ENCODE data around the gene ITSN2.
"Not testable (repeated sequence)": the region's sequence is repeated elsewhere in the genome, so short reads cannot be mapped to it uniquely, and the experiment has no call there.

Gene ITSN2

DNA sequence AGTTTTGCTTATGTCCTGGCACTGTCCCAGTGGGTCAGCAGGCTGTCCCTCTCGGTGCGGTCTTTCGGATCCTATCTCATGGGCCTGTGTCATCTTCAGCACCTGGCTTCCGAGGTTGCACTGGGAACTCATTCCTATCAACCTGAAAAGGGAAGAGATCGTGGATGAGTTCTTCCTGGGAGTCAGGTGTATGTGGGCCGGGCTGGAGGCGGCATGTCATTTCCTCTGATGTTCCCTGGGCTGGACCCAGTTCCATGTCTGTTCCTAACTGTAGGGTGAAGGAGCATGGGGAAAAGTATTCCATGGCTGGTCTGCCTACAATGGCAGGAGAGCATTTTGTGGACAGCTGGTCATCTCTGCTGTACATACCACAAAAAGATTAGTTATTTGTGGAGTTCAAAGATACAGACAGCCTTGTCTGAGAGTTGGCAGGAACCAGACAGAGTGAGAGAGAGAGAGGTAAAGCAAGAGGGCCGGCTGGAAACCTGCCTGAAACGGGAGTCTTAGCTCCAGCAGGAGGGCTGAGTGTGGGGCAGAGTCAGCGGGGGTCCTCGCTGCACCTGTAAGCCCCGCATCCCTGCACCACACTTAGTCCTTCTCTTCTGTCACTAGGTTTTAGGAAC, 160.3 kb downstream of the ITSN2 start:
- H3K4me3 ChIP-seq (ENCODE audit: low read length in 2 of 2): no peak overlapping the region

DNA sequence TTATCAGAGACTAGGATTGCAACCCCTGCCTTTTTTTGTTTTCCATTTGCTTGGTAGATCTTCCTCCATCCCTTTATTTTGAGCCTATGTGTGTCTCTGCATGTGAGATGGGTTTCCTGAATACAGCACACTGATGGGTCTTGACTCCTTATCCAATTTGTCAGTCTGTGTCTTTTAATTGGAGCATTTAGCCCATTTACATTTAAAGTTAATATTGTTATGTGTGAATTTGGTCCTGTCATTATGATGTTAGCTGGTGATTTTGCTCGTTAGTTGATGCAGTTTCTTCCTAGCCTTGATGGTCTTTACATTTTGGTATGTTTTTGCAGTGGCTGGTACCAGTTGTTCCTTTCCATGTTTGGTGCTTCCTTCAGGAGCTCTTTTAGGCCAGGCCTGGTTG, 163.1 kb downstream of the ITSN2 start:
- not testable (repeated sequence) for H3K4me1 ChIP-seq (ENCODE audit: control insufficient read depth in 2 of 2, insufficient read depth in 2 of 2, low read length in 2 of 2); H3K27ac ChIP-seq (ENCODE audit: low read depth in 2 of 2, low read length in 2 of 2); H3K9me3 ChIP-seq (ENCODE audit: control insufficient read depth in 2 of 2, low read length in 2 of 2); H3K4me3 ChIP-seq (ENCODE audit: low read length in 2 of 2); H3K9ac ChIP-seq (ENCODE audit: low read depth in 1 of 2, low read length in 2 of 2); H3K36me3 ChIP-seq (ENCODE audit: control insufficient read depth in 2 of 2, insufficient read depth in 2 of 2, low read length in 2 of 2); H3K27me3 ChIP-seq (ENCODE audit: control insufficient read depth in 2 of 2, insufficient read depth in 2 of 2, low read length in 2 of 2)

More for the DNA sequence above, 160.3 kb downstream of the ITSN2 start:
- Histone ChIP-seq H3K9me3 (ENCODE audit: control insufficient read depth in 2 of 2, low read length in 2 of 2) (no peaks in the 10 kb centered on the region), H3K36me3 (ENCODE audit: control insufficient read depth in 2 of 2, insufficient read depth in 2 of 2, low read length in 2 of 2) (peaks cover 19 to 23% of the 10 kb centered on the region in 2 donors), H3K4me1 (ENCODE audit: control insufficient read depth in 2 of 2, insufficient read depth in 2 of 2, low read length in 2 of 2) (no peaks in the 10 kb centered on the region), H3K9ac (ENCODE audit: low read depth in 1 of 2, low read length in 2 of 2) (no peak overlapping the region), H3K27ac (ENCODE audit: low read depth in 2 of 2, low read length in 2 of 2) (no peak overlapping the region), H3K27me3 (ENCODE audit: control insufficient read depth in 2 of 2, insufficient read depth in 2 of 2, low read length in 2 of 2) (no peaks in the 10 kb centered on the region)

- H3K9me3 ChIP-seq (ENCODE audit: control insufficient read depth in 2 of 2, low read length in 2 of 2): no peaks in the 10 kb centered on the region
- H3K4me3 ChIP-seq (ENCODE audit: low read length in 2 of 2): no peak overlapping the region
- no peaks in the 10 kb centered on the region for H3K4me1 ChIP-seq (ENCODE audit: control insufficient read depth in 2 of 2, insufficient read depth in 2 of 2, low read length in 2 of 2)
- H3K27me3 ChIP-seq (ENCODE audit: control insufficient read depth in 2 of 2, insufficient read depth in 2 of 2, low read length in 2 of 2): no peaks in the 10 kb centered on the region
- H3K9ac ChIP-seq (ENCODE audit: low read depth in 1 of 2, low read length in 2 of 2): no peak overlapping the region
- no peaks in the 10 kb centered on the region for H3K36me3 ChIP-seq (ENCODE audit: control insufficient read depth in 2 of 2, insufficient read depth in 2 of 2, low read length in 2 of 2)
- no peak overlapping the region for H3K27ac ChIP-seq (ENCODE audit: low read depth in 2 of 2, low read length in 2 of 2)
Measured at GRCh38 chr2:24191848-24192247, 168.5 kb downstream of the ITSN2 start.

DNA sequence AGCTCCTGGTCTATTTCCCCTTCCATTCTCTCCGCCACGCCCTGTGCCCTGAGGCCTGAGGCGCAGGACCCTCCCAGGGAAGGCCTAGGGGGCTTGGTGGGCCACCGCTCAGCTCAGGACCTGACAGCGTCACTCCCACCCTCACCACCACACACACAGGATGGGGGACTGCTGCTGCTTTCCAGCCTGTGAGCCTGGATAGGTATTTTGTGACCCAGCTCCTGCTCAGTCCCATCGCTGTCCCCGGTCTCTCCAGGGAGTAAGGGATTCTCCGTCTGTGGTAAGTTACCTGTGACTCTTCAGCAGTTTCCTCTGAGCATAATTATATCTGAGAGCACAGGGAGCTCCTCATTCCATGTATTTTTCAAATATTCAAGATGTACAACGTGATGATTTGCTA, 169.2 kb downstream of the ITSN2 start:
- no peaks in the 10 kb centered on the region for H3K36me3 ChIP-seq (ENCODE audit: control insufficient read depth in 2 of 2, insufficient read depth in 2 of 2, low read length in 2 of 2)
- H3K27me3 ChIP-seq (ENCODE audit: control insufficient read depth in 2 of 2, insufficient read depth in 2 of 2, low read length in 2 of 2): no peaks in the 10 kb centered on the region
- no peaks in the 10 kb centered on the region for H3K4me1 ChIP-seq (ENCODE audit: control insufficient read depth in 2 of 2, insufficient read depth in 2 of 2, low read length in 2 of 2)

DNA sequence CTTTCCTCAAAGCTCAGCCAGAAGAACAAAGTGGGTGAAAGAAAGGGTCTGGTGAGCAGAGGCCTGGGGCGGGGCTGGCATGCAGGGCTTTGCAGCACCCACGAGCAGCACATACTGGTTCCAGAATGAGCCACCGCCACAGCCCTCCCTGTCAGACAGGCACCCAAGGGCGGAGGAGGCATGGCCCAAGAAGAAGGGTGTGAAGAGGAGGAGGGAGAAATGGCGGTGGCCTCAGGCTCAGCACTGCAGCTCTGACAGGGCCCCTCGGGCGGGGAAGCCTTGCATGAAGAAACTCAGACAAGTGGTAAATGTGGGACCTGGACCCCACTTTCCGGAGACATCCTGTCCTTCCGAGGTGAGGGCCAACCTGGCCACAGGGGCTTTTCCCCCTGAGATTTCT, 169.8 kb downstream of the ITSN2 start:
- no peaks in the 10 kb centered on the region for H3K36me3 ChIP-seq (ENCODE audit: control insufficient read depth in 2 of 2, insufficient read depth in 2 of 2, low read length in 2 of 2)
- H3K27me3 ChIP-seq (ENCODE audit: control insufficient read depth in 2 of 2, insufficient read depth in 2 of 2, low read length in 2 of 2): no peaks in the 10 kb centered on the region
- H3K4me3 ChIP-seq (ENCODE audit: low read length in 2 of 2): no peak overlapping the region
- no peak overlapping the region for H3K27ac ChIP-seq (ENCODE audit: low read depth in 2 of 2, low read length in 2 of 2)
- H3K9ac ChIP-seq (ENCODE audit: low read depth in 1 of 2, low read length in 2 of 2): no peak overlapping the region
- no peaks in the 10 kb centered on the region for H3K4me1 ChIP-seq (ENCODE audit: control insufficient read depth in 2 of 2, insufficient read depth in 2 of 2, low read length in 2 of 2)
- no peaks in the 10 kb centered on the region for H3K9me3 ChIP-seq (ENCODE audit: control insufficient read depth in 2 of 2, low read length in 2 of 2)

More for the DNA sequence above, 169.2 kb downstream of the ITSN2 start:
- Histone ChIP-seq H3K4me3 (ENCODE audit: low read length in 2 of 2) (no peak overlapping the region), H3K9me3 (ENCODE audit: control insufficient read depth in 2 of 2, low read length in 2 of 2) (no peaks in the 10 kb centered on the region), H3K9ac (ENCODE audit: low read depth in 1 of 2, low read length in 2 of 2) (no peak overlapping the region), H3K27ac (ENCODE audit: low read depth in 2 of 2, low read length in 2 of 2) (no peak overlapping the region)

- Histone ChIP-seq H3K27ac (ENCODE audit: low read depth in 2 of 2, low read length in 2 of 2) (no peak overlapping the region), H3K9ac (ENCODE audit: low read depth in 1 of 2, low read length in 2 of 2) (no peak overlapping the region), H3K36me3 (ENCODE audit: control insufficient read depth in 2 of 2, insufficient read depth in 2 of 2, low read length in 2 of 2) (no peaks in the 10 kb centered on the region), H3K9me3 (ENCODE audit: control insufficient read depth in 2 of 2, low read length in 2 of 2) (no peaks in the 10 kb centered on the region), H3K4me3 (ENCODE audit: low read length in 2 of 2) (no peak overlapping the region), H3K4me1 (ENCODE audit: control insufficient read depth in 2 of 2, insufficient read depth in 2 of 2, low read length in 2 of 2) (no peaks in the 10 kb centered on the region), H3K27me3 (ENCODE audit: control insufficient read depth in 2 of 2, insufficient read depth in 2 of 2, low read length in 2 of 2) (no peaks in the 10 kb centered on the region)
Measured at GRCh38 chr2:24189551-24189950, 170.8 kb downstream of the ITSN2 start.

DNA sequence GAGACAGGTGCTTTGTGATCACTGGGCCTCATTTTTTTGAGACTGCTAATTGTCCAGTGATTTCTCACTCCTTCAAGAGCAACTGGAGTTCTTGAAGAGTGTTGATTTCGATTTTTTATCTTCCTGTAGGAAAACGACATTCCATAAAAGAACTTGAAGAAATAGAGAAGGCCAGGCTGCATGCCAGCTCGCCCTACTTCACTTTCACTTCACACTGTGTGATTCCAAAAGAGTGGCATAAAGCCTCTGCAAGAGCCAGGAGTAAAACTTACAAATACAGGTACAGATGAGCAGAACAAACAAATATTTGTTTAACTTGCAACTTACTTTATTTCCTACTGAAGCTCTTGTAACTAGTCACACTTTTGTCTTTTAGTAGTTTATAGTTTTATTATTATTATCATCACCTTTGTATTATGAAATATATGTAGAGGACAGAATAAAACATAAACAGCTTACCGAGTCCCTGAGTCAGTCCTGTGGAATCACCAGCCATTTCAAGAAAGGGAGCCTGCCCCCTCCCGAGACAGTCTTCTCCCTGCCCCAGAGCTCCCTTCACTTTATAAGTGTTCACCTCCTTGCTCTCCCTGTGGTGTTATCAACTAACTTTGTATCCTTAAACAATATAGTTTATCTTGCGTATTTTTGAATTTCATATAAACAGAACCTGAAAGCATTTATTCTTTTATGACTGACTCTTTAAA, 176.8 kb downstream of the ITSN2 start:
- Histone ChIP-seq H3K27me3 (ENCODE audit: control insufficient read depth in 2 of 2, insufficient read depth in 2 of 2, low read length in 2 of 2) (no peaks in the 10 kb centered on the region), H3K9ac (ENCODE audit: low read depth in 1 of 2, low read length in 2 of 2) (no peak overlapping the region), H3K36me3 (ENCODE audit: control insufficient read depth in 2 of 2, insufficient read depth in 2 of 2, low read length in 2 of 2) (no peaks in the 10 kb centered on the region), H3K4me3 (ENCODE audit: low read length in 2 of 2) (no peak overlapping the region), H3K27ac (ENCODE audit: low read depth in 2 of 2, low read length in 2 of 2) (no peak overlapping the region), H3K9me3 (ENCODE audit: control insufficient read depth in 2 of 2, low read length in 2 of 2) (no peaks in the 10 kb centered on the region), H3K4me1 (ENCODE audit: control insufficient read depth in 2 of 2, insufficient read depth in 2 of 2, low read length in 2 of 2) (no peaks in the 10 kb centered on the region)

GRCh38 chr2:24182507-24182906, 177.8 kb downstream of the ITSN2 start:
- H3K27me3 ChIP-seq (ENCODE audit: control insufficient read depth in 2 of 2, insufficient read depth in 2 of 2, low read length in 2 of 2): no peaks in the 10 kb centered on the region
- no peaks in the 10 kb centered on the region for H3K9me3 ChIP-seq (ENCODE audit: control insufficient read depth in 2 of 2, low read length in 2 of 2)
- H3K27ac ChIP-seq (ENCODE audit: low read depth in 2 of 2, low read length in 2 of 2): no peak overlapping the region
- no peak overlapping the region for H3K4me3 ChIP-seq (ENCODE audit: low read length in 2 of 2)
- H3K9ac ChIP-seq (ENCODE audit: low read depth in 1 of 2, low read length in 2 of 2): no peak overlapping the region
- no peaks in the 10 kb centered on the region for H3K4me1 ChIP-seq (ENCODE audit: control insufficient read depth in 2 of 2, insufficient read depth in 2 of 2, low read length in 2 of 2)
- H3K36me3 ChIP-seq (ENCODE audit: control insufficient read depth in 2 of 2, insufficient read depth in 2 of 2, low read length in 2 of 2): no peaks in the 10 kb centered on the region

DNA sequence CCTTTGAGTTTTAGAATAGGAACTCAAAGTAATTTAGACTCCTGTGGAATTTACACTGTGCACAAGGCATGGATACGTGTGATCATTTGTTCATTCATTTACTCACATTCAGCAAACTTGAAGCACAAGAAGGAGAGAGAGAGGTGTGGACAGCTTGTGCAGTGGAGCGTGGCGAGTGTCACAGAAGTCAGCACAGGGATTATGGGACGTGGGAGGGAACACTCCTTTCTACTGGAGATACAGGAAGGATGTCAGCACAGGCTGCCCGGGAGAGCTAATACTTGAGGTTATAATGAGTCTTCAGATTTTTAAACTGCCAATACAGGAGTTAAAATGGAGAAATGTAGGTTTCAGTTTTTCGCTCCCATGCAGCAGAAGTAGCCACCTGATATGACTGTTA, 178.5 kb downstream of the ITSN2 start:
- H3K27ac ChIP-seq (ENCODE audit: low read depth in 2 of 2, low read length in 2 of 2): no peak overlapping the region
- no peak overlapping the region for H3K4me3 ChIP-seq (ENCODE audit: low read length in 2 of 2)
- no peaks in the 10 kb centered on the region for H3K36me3 ChIP-seq (ENCODE audit: control insufficient read depth in 2 of 2, insufficient read depth in 2 of 2, low read length in 2 of 2)
- H3K9me3 ChIP-seq (ENCODE audit: control insufficient read depth in 2 of 2, low read length in 2 of 2): no peaks in the 10 kb centered on the region
- H3K9ac ChIP-seq (ENCODE audit: low read depth in 1 of 2, low read length in 2 of 2): no peak overlapping the region
- no peaks in the 10 kb centered on the region for H3K27me3 ChIP-seq (ENCODE audit: control insufficient read depth in 2 of 2, insufficient read depth in 2 of 2, low read length in 2 of 2)
- no peaks in the 10 kb centered on the region for H3K4me1 ChIP-seq (ENCODE audit: control insufficient read depth in 2 of 2, insufficient read depth in 2 of 2, low read length in 2 of 2)

GRCh38 chr2:24179683-24180082, 180.7 kb downstream of the ITSN2 start:
- Histone ChIP-seq H3K4me3 (ENCODE audit: low read length in 2 of 2) (no peak overlapping the region), H3K9me3 (ENCODE audit: control insufficient read depth in 2 of 2, low read length in 2 of 2) (no peaks in the 10 kb centered on the region), H3K36me3 (ENCODE audit: control insufficient read depth in 2 of 2, insufficient read depth in 2 of 2, low read length in 2 of 2) (no peaks in the 10 kb centered on the region), H3K4me1 (ENCODE audit: control insufficient read depth in 2 of 2, insufficient read depth in 2 of 2, low read length in 2 of 2) (no peaks in the 10 kb centered on the region), H3K9ac (ENCODE audit: low read depth in 1 of 2, low read length in 2 of 2) (no peak overlapping the region), H3K27ac (ENCODE audit: low read depth in 2 of 2, low read length in 2 of 2) (no peak overlapping the region), H3K27me3 (ENCODE audit: control insufficient read depth in 2 of 2, insufficient read depth in 2 of 2, low read length in 2 of 2) (no peaks in the 10 kb centered on the region)

All from mucosa of rectum (tissue), 2 donors.